GM12801 (cell line): ENCODE results near the gene OR5K2.

ENCODE experiments used
- TF ChIP-seq, protein P1 (sequence below): IDR thresholded peaks from one replicate; pipeline ENCODE4 v1.5.1; 2011; ENCODE audit warnings: control low read depth; ENCODE audit not compliant: insufficient read length; ENCODE audit errors: extremely low read depth

The OR5K2 gene

DNA sequence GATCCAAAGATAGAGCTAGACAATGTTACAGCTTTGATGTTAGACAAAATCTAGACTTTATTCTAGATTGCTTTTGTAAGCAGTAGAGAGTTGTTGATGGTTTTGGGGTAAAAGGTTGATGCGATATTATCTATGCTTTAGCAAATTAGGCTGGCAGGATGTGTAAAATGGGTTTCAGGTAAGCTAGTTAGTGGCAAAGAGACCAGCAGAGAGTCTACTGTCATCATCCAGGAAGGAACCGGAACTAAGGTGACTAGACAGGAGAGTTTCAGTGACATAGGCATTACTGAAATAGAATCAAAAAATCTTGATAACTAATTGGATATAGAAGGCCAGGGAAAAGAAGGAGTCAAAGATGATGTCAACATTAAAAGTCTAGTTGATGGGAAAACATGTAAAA lies 11.1 kb downstream of the OR5K2 start:
- TF ChIP-seq, protein P1, sequence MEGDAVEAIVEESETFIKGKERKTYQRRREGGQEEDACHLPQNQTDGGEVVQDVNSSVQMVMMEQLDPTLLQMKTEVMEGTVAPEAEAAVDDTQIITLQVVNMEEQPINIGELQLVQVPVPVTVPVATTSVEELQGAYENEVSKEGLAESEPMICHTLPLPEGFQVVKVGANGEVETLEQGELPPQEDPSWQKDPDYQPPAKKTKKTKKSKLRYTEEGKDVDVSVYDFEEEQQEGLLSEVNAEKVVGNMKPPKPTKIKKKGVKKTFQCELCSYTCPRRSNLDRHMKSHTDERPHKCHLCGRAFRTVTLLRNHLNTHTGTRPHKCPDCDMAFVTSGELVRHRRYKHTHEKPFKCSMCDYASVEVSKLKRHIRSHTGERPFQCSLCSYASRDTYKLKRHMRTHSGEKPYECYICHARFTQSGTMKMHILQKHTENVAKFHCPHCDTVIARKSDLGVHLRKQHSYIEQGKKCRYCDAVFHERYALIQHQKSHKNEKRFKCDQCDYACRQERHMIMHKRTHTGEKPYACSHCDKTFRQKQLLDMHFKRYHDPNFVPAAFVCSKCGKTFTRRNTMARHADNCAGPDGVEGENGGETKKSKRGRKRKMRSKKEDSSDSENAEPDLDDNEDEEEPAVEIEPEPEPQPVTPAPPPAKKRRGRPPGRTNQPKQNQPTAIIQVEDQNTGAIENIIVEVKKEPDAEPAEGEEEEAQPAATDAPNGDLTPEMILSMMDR = no peak

GRCh38 chr3:98512576-98512975 lies 15.1 kb downstream of the OR5K2 start:
- TF ChIP-seq, protein P1 = no peak

DNA sequence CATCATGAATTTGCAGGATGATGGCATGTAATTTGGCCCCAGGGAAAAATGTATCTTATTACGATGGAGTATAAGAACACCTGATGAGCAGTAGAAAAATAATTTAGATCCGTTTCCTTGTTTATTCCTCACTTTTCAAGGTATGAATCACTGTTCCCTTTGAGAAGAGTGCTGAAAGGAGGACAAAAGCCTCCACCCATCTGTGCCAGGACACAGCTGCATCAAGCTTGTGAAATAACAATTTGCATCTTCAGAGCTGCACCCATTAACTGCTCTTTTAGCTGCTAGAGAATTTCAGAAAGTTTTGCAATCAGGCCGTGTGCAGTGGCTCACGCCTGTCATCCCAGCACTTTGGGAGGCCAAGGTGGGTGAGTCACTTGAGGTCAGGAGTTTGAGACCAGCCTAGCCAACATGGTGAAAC lies 15.6 kb downstream of the OR5K2 start:
- TF ChIP-seq, protein P1 = no peak

- TF ChIP-seq, protein P1 = no peak
Observed at GRCh38 chr3:98513736-98514135, 16.3 kb downstream of the OR5K2 start.

DNA sequence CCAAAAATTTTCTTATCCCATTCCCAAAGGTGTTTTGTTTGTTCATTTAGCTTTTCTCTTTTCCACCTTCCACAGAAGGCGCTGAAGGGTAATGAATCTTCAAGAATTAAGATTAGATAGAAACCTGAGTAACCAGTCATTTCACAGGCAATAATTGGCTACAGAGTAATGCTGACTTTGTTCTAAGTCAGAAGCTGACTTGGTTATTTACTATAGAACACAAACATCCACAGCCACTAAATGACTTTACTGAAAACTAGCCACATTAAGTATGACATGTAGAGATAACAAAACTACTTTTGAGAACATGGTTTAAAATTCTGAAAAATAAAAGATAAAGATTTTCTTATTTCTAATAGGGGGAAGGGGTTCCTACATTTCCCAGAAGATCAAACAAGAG lies 17.5 kb downstream of the OR5K2 start:
- TF ChIP-seq, protein P1 = no peak

DNA sequence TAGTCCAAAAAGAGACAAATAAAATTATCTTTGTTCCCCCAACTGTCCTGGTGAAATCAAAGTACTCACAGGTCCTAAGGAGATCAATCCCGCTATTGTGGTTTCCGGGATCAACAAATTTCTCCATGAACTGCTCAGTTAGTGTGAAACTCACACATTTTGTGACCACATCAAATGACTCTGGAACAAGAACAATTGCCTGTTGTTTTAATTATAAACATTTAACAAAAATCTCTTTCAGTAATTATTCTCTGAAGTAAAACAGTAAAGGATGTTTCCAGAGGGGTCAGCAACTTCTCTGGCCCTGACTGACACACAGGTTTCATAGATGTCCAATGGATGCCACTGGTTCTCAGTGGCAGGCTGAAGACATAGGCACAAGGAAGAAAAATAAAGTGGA lies 21.3 kb downstream of the OR5K2 start:
- TF ChIP-seq, protein P1 = no peak

- TF ChIP-seq, protein P1 = no peak
Observed at GRCh38 chr3:98519351-98519750, 21.9 kb downstream of the OR5K2 start.

GRCh38 chr3:98521897-98522543 lies 24.5 kb downstream of the OR5K2 start:
- TF ChIP-seq, protein P1 = no peak
